Caco-2 (cell line): ENCODE data around the gene SLC22A23. TPM values are rescaled to one million over a fixed set of nuclear protein-coding genes. Genes with fewer than 3 reads are reported as not detected.

Experiments
- BruUV-seq: library from RNA; stranded (reverse); fragments of 400-500 nt; replicated peaks from 2 replicates; lab custom pipeline; 2021; lab: Mats Ljungman, UMichigan
- CTCF ChIA-PET: fragments of 300-600 bp; sonication (Branson Sonifier 250); formaldehyde crosslinking; loops from one replicate; lab custom pipeline; 2022; ENCODE audit warnings: antibody characterized with exemption; lab: Charles Lee
- POLR2A ChIA-PET: fragments of 300-600 bp; sonication (Branson Sonifier 250); formaldehyde crosslinking; loops from one replicate; lab custom pipeline; 2022; ENCODE audit warnings: antibody characterized with exemption; lab: Charles Lee
- DNase-seq, 2 experiments: peaks; one replicate each; pipeline versions ENCODE4 v3.0.0 to v3.0.0-alpha.2; 2020 to 2022
- H3K27me3 ChIP-seq: replicated peaks from 2 replicates; pipeline ENCODE4 v1.6.0; 2011; ENCODE audit warnings: low read length; ENCODE audit not compliant: control insufficient read depth, insufficient read depth
- H3K36me3 ChIP-seq: 2 replicates; pipeline ENCODE4 v1.5.1; 2011; ENCODE audit warnings: low read length; ENCODE audit not compliant: control insufficient read depth, insufficient read depth
- H3K4me1 ChIP-seq: fragments of 250-450 bp; sonication (Bioruptor Pico); 2 replicates; pipeline ENCODE4 v1.5.1; 2020; ENCODE audit warnings: mild to moderate bottlenecking
- H3K4me3 ChIP-seq: 2 replicates; pipeline ENCODE4 v1.5.1; 2011; ENCODE audit warnings: low read depth, mild to moderate bottlenecking, control low read depth, low read length
- H3K9me3 ChIP-seq: fragments of 250-450 bp; sonication (Bioruptor Pico); 2 replicates; pipeline ENCODE4 v1.5.1; 2020; ENCODE audit warnings: mild to moderate bottlenecking, moderate library complexity
- H3K27ac Mint-ChIP-seq: one replicate; pipeline ENCODE4 v1.8.0; 2022; ENCODE audit warnings: mixed read lengths; ENCODE audit not compliant: unreplicated experiment
- H3K27me3 Mint-ChIP-seq: one replicate; pipeline ENCODE4 v1.8.0; 2022; ENCODE audit warnings: mixed read lengths; ENCODE audit not compliant: insufficient read depth, unreplicated experiment
- H3K36me3 Mint-ChIP-seq: one replicate; pipeline ENCODE4 v1.8.0; 2022; ENCODE audit warnings: mild to moderate bottlenecking, mixed read lengths; ENCODE audit not compliant: insufficient read depth, unreplicated experiment
- H3K4me1 Mint-ChIP-seq: one replicate; pipeline ENCODE4 v1.8.0; 2022; ENCODE audit warnings: low read depth, mixed read lengths; ENCODE audit not compliant: unreplicated experiment
- H3K4me3 Mint-ChIP-seq: one replicate; pipeline ENCODE4 v1.8.0; 2022; ENCODE audit warnings: mild to moderate bottlenecking, moderate library complexity, mixed read lengths; ENCODE audit not compliant: unreplicated experiment
- H3K9me3 Mint-ChIP-seq: one replicate; pipeline ENCODE4 v1.8.0; 2022; ENCODE audit warnings: mixed read lengths; ENCODE audit not compliant: unreplicated experiment
- CTCF ChIP-seq, 2 experiments: fragments of 200-600 bp in 1 of 2; IDR thresholded peaks; 1 replicate in 1 of 2; 2 replicates in 1 of 2; pipeline versions ENCODE4 v1.5.1 to v1.8.0; 2011 to 2022; ENCODE audit warnings: antibody characterized with exemption in 1 of 2, control low read depth in 1 of 2, inconsistent platforms in 1 of 2, low read depth in 1 of 2, low read length in 1 of 2, mild to moderate bottlenecking in 1 of 2, moderate library complexity in 1 of 2; ENCODE audit not compliant: insufficient read depth in 1 of 2, severe bottlenecking in 1 of 2, unreplicated experiment in 1 of 2
- intact Hi-C: fragments of 100-400 bp; cut with micrococcal nuclease; formaldehyde crosslinking; loops from one replicate; pipeline ENCODE4 v1.10.0; 2022; ENCODE audit not compliant: unreplicated experiment
- total RNA-seq: library from RNA; stranded (reverse); gene quantifications from 2 replicates; pipeline ENCODE4 v1.2.3, GENCODE V29; 2022

SLC22A23 gene
- total RNA-seq, 1 experiment from 2014 or later = 45.5 TPM

GRCh38 chr6:3347247-3347646 is 109.6 kb downstream of the SLC22A23 start:
- no TSS peak for BruUV-seq
- no peak for TF ChIP-seq CTCF (IDR thresholded peaks at IDR 0.05; ENCODE audit: insufficient read depth in 1 of 2, low read depth in 1 of 2, low read length in 1 of 2, severe bottlenecking in 1 of 2, unreplicated experiment in 1 of 2)
- Mint-ChIP-seq H3K9me3 (no peaks in the 10 kb centered on the region), H3K4me1 (no peaks in the 10 kb centered on the region), H3K4me3 (no peak overlapping the region), H3K36me3 (peaks cover 22% of the 10 kb centered on the region), H3K27ac (peak overlapping the region; percentile 34), H3K27me3 (no peaks in the 10 kb centered on the region)
- DNase-seq = no peak
- no peaks in the 10 kb centered on the region for H3K4me1 ChIP-seq
- intact Hi-C loops = no loop called here
- ChIA-PET CTCF (no interaction called here), POLR2A (no interaction called here)
- no peaks in the 10 kb centered on the region for H3K27me3 ChIP-seq
- no peaks in the 10 kb centered on the region for H3K9me3 ChIP-seq
- H3K36me3 ChIP-seq = no peaks in the 10 kb centered on the region; the same call in 1 of the 2 replicates
- no peak overlapping the region for H3K4me3 ChIP-seq

- no peak for TF ChIP-seq CTCF (IDR thresholded peaks at IDR 0.05; ENCODE audit: insufficient read depth in 1 of 2, low read depth in 1 of 2, low read length in 1 of 2, severe bottlenecking in 1 of 2, unreplicated experiment in 1 of 2)
- Mint-ChIP-seq H3K27ac (no peak overlapping the region), H3K27me3 (no peaks in the 10 kb centered on the region), H3K4me3 (no peak overlapping the region), H3K9me3 (no peaks in the 10 kb centered on the region), H3K4me1 (no peaks in the 10 kb centered on the region), H3K36me3 (peaks cover 22% of the 10 kb centered on the region)
- H3K36me3 ChIP-seq = no peaks in the 10 kb centered on the region; the same call in 1 of the 2 replicates
- H3K4me1 ChIP-seq = no peaks in the 10 kb centered on the region
- no TSS peak for BruUV-seq
- H3K9me3 ChIP-seq = no peaks in the 10 kb centered on the region
- POLR2A ChIA-PET = no interaction called here
- intact Hi-C loops = no loop called here
- CTCF ChIA-PET = interaction anchor here (0.6 kb wide), 1 partner anchor 110 kb away, joined by 3 read pairs; the partner anchor contains the start of gene SLC22A23
- DNase-seq = no peak
- no peaks in the 10 kb centered on the region for H3K27me3 ChIP-seq
- H3K4me3 ChIP-seq = no peak overlapping the region
Measured at GRCh38 chr6:3346476-3346875, 110.4 kb downstream of the SLC22A23 start.

GRCh38 chr6:3345836-3346235 is 111.0 kb downstream of the SLC22A23 start:
- peaks cover 22% of the 10 kb centered on the region for H3K36me3 Mint-ChIP-seq
- Histone ChIP-seq H3K4me1 (no peaks in the 10 kb centered on the region), H3K9me3 (no peaks in the 10 kb centered on the region), H3K4me3 (no peak overlapping the region), H3K27me3 (no peaks in the 10 kb centered on the region), H3K36me3 (no peaks in the 10 kb centered on the region; the same call in 1 of the 2 replicates)
- no TSS peak for BruUV-seq
- intact Hi-C loops = no loop called here
- H3K4me1 Mint-ChIP-seq = no peaks in the 10 kb centered on the region
- H3K4me3 Mint-ChIP-seq = no peak overlapping the region
- no peak for TF ChIP-seq CTCF (IDR thresholded peaks at IDR 0.05; ENCODE audit: insufficient read depth in 1 of 2, low read depth in 1 of 2, low read length in 1 of 2, severe bottlenecking in 1 of 2, unreplicated experiment in 1 of 2)
- ChIA-PET CTCF (no interaction called here), POLR2A (no interaction called here)
- H3K9me3 Mint-ChIP-seq = no peaks in the 10 kb centered on the region
- DNase-seq = no peak
- no peak overlapping the region for H3K27ac Mint-ChIP-seq
- H3K27me3 Mint-ChIP-seq = no peaks in the 10 kb centered on the region
